Measurements from ENCODE around the gene NPVF.

Gene NPVF, protein sequence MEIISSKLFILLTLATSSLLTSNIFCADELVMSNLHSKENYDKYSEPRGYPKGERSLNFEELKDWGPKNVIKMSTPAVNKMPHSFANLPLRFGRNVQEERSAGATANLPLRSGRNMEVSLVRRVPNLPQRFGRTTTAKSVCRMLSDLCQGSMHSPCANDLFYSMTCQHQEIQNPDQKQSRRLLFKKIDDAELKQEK

DNA sequence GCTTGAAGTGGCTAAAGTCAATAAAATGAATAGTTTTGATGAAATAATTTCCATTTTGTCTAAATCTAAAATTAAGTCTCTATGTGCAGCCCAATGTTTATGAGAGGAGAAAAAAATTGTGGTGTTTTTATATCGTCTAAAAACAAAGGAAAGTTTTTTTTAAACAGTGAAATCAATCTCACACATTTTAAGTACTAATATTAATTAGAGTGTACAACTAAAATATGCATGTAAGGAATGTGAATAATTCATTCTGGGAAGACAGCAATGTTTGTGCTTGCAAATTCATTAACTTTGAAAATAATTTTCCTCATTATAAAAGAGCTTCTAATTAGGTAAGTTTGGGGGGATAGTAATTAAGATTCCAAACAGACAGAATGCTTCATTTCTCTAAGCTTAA is at the start of gene NPVF:
Gene NPVF, minus strand, starts transcription at position 101 of the 400 bp plus-strand sequence. Its CDS starts 47 bp downstream, at position 54.
- DNase-seq = no peak

DNA sequence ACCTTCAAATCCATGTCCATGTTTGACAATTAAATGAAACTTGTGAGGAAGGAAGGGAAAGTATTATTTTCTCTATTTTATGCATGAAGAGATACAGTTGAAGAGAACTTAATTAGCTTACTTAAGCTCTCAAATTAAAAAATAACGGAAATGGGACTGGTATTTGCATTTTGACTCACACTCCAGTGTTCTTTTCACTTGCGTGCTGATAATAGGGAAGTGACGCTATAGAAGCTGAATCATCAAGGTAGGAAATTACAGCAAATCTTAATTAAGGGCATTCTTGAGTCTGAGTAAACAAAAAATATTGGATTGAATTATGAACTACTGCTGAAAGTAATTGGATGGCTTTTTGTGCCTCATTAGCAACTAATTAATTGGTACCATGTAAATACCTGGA is 44.0 kb upstream of the NPVF start:
- DNase-seq = no peak

DNA sequence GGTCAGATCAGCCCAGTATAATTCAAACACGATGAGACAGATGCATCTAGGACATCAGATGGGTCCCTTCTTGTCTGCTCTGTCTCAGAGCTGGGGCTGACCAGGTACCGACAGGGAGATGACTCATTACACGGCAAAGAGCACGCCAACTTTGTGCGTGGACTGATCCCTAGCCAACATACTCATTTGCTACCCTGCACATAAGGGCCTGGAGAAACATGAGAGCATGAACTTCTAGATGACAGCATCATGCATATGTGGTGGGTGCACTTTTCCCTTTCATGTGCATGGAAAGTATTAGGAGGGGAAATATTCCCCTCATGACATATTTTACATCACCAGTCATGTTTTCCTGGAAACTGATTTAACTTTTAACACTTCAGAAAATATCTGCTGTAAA is 35.1 kb upstream of the NPVF start:
- peak; percentile 49 for DNase-seq

DNA sequence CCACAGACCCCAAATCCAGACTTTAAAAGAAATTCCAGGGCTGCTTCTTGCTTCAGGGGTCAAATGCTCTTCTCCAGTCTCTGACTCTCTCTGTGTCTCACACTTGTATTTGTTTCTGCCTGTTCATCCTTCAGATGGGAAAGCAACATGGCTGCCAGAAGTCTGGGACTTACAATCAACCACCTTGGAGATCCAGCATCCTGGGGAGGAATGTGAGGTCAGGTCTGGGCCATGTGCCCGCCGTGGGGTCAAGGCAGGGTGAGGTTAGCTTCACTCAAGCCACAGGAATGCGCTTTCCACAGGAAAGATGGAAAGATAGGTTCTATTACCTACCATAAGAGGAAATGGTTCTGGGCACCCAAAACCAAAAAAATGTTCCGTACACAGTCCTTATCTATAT is 34.3 kb upstream of the NPVF start:
- peak; percentile 41 for DNase-seq

DNA sequence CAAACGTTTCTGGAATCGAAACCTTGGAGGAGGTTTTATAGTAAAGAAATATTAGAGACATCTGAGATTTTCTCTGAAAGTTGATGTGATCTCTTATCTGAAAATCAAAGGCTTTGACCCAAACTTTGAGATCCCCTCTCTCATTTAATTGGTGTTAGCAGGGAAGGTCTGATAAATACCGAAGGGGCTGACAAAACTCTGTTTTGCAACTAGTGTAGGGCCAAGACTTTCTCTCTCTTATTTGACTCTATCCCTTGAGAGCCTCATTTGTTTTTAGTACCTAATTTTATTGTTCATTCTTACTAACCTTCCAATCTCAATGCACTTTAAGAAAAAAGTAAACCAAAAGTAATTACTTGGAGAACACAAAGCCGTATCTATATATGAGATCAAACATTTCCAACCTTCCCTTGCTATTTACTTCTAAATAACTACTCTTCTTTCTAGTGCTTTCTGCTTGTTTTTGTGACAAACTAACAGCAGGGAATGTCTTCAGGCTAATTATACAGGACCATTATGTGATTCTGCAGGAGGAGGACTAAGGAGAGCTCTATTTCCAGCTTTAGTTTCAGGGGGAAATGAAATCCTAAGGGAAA is 33.4 kb upstream of the NPVF start:
- DNase-seq = no peak

DNA sequence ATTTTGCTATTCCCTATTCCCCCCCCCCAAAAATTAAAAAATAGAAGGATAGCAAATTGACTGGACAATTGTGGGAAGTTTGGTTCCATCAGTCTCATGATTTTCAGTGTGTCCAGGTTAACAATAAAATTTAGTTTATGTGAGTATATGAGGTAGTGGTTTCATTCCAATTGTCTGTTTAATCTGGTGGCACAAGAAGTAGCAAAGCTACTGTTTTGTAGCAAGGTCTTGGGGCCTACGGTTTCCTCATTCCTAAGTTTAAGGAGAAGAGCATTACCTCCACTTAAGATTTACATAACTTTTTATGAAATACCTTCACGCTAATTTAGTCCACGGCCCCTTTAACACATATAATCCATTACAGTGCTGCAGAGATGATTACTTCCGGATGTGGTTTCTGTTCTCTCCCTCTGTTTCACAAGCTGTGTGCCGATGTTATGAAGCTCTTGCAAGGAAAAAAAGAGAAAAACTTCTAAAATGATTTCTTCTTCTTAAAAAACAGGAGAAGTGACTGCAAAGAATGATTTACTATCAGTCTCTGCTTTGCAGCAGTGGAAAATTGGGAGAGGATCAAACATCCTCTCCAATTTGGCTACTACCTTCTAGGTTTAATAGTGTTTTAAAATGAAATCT is 32.7 kb upstream of the NPVF start:
- DNase-seq = peak; percentile 55

DNA sequence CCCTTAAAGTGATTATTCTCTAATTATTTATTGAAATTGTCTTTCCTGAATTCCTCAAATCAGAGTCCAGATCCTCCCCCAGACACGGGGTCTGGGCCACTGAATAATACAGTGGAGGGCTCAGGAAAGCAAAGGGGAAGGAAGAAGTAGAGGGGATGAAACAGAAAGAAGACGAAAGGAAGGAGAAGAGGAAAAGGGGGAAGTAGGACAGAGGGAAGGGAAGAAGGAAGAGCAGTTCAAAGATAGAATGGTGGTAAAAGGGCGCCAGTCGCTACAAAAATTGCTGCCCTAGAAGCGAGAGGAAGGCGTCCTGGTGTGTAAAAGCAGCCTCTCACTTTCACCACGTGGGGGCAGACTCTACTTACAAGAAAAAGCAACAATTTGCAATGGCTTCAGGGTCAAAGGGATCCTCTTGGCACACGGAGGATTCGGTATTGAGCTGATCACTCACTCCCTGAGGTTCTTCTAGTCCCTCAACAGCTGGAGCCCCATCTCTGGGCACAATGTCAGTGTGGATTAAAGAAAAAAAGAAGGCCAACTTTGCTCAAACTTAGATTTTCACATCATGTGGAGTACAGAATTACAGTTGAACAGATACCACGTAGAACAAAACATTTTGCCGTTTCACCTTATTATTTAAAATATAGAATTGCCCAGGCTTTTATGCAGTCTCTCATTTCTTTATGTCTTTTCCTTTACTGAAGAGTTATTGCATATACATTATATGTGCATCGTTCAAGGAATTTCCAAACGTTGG is 31.4 kb upstream of the NPVF start:
- DNase-seq = peak; percentile 83

DNA sequence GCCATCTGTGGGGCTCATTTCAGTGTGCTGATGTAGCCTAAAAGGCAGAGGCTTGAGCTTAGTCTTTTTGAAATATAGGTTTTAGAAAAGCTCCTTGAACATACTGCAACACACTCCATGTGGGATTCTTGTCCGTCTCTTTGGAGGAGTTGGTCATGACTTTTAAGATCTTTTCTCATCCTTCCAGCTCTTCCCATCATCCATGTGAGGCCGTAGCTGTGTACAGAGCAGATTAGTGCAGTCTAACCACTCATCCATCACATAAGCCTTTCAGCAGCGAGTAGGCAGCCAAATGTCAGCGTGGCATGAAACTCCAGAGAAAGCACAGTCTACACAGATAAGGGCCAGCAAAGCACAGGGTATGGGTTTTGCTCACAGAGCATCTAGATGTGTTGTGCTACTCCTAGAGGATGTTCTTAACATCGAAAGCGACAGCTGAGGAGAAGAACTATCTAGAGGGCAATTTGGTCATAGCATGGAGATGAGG is 28.1 kb upstream of the NPVF start:
- no peak for DNase-seq

DNA sequence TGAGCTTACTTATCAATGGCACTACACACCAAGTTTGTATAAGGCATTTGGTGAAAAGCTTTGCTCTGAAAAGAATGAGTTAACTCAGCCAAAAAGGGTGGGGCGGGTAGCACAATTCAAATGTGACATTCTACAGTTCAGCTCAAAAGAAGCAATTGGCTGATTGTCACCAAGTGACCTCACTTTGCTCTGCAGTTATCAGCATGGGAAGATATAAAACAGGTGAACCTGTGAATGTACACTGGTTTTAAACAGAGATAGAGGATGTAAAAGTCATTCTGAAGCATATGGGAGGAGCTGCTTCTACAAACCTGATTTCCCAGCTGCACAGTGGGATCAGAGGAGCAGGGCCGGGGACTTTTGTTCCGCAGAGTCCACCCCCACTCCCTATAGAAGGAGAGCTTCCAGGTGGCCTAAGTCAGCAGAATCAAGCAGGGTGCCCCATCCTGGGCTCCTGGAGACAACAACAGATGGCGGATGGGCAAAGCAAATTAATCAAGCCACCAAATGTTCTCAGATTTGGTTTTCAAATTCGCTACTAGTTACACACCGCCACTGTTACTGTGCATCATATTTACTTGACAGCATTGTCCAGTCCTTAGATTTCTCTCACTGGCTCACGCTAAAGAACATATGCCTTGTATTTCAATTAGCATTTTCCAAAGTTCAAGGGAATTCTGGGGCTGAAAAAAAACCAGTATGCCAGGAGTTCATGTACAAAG is 27.5 kb upstream of the NPVF start:
- no peak for DNase-seq

DNA sequence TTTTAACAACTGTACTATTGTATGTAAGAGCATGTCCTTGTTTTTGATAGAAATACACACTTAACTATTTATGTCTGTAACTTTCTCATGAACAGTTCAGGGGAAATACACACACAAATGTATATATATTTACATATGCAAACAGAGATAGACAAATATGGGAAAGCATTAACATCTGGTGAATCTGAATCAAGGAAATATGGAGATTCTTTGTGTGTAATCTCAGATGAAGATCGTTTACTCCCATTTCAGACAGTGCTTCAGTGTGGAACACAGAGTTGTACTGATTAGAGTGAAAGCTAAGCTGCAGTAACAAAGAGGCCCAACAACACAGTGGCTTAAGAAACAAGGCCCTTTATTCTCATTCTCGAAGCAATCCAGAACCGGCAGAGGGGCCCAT is 26.3 kb upstream of the NPVF start:
- DNase-seq = no peak

DNA sequence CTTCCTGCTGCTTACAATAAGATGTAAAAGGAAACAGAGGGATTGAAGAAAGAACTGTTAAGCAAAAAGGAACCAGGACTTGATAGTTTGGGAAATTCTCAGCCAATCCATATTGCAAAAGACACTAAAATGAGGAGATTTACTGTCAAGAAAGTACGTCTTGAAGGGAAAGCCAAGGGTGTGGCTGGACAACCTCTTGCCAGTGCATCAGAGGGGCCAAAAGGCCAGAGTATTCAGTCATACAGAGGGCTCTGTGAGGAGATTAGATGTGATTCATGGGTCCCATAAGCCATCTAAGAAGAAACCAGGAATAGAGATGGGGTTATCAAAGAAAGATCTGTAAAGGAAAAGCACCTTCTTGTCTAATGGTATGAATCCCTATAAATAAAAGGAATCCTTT is 25.4 kb upstream of the NPVF start:
- no peak for DNase-seq

DNA sequence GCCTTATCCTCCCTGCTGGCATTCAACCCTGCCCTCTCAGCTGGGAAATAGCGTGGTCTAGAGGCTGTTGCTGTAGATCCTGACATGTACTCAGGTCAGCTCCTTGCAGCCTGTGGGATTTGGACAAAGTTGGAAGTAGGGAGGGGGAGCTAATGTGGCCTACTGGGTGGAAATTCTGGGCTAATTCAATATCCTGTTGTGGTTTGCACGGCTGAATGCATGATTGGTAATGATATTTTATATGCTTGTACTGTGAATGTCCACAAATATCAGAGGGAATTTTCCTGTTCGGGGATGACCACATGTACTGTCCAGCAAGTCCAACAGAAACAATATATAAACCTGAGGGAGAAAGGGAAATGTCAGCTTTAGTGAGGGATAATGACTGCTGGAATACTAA is 22.1 kb upstream of the NPVF start:
- peak; percentile 35 for DNase-seq

DNA sequence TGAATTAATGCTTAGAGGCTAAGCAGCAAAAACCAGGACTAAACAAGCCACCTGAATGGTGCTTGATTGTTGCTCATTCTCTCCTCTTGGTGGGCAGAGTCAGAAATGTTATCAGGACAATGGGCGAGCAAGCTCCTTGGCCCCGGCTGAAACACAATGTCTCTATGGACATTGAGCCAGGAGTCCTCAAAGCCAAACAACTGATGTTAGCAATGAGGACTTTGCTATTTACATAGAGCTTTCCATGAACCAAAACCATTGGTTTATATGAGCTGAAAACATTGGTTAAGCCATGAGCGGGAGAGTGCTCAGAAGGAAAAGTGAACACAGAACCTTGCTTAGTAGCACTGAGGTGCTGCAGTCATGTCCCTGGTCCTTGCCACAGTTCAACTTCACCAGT is 21.5 kb upstream of the NPVF start:
- DNase-seq = no peak

DNA sequence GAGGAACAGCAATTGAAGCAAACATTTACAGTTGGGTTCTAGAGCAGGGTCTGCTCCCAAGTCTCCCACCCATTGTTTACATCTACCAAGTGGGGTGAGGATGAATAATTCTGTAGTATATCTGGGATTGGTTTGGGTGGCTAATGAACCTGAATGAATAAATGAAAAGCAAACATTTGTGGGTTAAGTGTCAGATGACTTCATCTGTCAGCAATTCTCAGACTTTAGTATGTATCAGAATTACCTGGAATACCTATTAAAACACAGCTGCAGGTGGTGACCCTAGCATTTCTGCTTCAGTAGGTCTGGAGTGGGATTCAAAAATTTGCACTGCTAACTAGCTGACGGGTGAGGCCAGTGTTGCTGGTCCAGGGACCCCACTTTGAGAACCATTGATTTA is 18.0 kb upstream of the NPVF start:
- DNase-seq = no peak

DNA sequence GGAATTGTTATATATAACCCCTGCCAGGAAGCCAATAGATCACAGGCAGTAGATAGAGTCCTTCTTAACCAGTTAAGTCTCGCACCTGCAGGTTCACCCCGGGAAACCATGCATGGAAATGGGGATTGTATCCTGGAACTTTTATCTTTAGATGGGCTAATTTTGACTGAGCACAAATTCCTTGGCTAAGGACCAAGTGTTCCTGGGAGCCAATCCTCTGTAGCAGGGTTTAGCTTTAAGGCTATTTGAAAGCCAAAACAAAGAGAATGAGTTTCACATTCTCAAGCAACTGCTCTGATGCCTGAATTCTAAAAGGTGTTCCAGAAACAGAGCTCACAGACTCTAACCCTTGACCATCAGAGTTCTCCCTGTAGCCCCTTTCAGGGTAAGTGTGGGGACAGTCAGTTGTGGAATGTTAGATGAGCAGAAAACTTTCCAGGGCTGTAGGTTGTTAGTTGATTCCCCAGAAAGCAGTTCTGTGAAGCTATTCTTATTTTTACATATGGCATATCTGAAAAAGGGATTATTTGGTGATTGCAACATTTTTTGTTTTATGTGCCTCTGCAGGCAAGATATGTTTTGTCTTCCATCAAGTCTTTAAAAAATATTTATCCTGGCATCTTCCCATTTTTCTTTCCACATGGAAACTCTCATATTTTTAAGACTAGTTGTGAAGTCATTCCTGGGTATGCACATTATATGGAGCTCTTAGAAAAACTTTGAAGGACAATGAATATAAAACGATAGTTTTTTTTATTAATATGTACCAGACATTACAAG is 16.2 kb upstream of the NPVF start:
- peak; percentile 52 for DNase-seq

DNA sequence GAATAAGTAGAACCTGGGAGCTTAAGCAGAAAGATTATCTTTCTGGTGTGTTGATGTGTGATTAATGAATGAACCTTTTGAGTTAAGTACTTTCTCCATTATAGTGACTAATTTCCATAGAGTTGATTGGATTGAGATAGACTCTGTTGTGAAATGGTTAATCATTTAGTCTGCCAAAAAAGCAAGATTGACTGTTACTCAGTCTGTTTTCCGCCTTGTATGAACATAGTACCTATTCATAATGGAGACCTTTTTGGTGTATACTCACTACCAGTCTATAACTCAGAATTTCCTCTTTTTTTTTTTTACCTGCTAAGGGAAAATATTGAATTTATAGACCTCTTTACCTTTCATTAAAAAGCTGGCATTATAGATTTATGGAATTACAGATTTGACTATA is 14.4 kb upstream of the NPVF start:
- DNase-seq = no peak

DNA sequence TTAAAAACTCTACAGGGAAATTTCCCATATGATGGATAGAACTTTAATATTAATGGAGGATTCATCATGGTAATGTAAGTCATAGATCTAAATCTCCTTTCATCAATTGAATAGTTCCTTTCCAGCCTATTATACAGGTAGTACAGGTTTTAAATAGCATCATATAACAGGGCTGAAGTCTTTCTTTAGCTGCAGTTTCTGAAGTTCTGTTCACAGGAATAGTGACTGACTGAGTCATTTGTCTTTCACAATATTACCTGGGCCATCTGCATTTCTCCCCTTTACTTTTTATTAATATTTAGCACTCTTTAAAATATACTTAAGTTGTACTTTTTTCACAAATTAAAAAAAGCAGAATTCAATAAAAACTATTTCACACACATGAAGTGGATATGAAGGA is 12.6 kb upstream of the NPVF start:
- no peak for DNase-seq

DNA sequence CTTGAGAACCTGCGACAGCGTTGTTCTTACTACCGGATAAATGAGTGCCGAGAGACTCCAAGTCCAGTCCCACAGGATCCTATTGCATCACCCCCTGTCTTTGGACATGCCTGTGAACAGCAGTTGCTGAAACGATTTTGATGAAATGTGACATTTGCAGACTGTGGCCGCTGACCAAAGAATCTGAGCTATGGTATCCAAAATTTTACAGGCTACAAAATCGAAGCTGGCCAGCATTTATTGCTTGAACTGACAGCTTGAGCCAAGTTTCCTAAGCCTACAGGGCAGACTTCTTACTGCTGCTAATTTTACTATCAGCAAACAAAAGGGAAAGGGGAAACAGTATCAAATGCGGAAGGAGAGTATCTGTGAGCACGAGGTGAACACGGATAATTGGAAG is 12.1 kb upstream of the NPVF start:
- peak; percentile 78 for DNase-seq

DNA sequence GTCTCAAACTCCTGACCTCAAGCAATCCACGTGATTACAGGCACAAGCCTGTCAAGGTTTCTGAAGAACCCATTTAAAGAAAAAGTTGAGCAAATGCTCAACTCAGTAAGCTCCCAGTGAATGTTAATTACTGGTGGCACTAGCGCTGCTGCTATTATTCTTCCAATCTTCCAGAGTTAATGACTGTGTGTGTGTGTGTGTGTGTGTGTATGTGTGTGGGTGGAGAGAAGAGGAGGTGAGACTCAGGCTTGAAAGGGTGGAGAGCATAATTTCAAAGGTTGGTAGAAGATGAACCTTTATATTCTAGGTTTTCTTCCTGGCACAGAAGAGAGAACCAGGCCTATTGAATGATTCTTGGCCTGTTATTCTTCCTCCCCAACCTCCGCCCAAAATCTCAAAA is 11.6 kb upstream of the NPVF start:
- DNase-seq = no peak

DNA sequence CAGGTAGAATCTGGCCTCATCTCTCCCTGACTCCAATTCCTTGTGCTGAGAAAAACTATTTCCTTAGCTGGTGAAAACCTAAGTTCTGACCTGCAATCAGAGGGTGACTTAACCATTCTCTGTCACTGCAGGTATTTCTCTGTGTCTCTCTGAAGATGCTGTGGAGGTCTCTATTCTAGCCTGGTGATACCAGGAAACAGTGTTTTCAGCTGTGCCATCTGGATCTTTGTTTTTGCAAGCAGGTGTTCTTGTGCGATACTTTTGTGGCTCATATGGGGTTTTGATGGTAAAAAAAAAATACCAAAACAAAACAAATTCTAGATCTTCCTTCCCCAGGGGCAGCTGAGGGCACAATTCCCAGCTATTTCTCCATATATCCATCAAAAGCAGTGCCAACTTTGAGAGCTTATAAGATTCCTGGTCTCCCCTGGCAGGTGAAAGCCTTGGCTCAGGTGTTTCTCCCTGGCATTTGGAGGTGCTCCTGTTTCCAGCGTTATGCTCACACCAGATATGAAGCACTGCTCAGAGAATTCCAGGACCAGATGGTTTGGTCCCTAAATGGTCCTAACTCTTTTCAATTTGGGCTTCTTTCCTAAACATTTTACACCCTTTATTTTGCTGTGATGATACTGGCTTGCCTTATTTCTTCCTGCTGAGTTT is 9.9 kb upstream of the NPVF start:
- no peak for DNase-seq

DNA sequence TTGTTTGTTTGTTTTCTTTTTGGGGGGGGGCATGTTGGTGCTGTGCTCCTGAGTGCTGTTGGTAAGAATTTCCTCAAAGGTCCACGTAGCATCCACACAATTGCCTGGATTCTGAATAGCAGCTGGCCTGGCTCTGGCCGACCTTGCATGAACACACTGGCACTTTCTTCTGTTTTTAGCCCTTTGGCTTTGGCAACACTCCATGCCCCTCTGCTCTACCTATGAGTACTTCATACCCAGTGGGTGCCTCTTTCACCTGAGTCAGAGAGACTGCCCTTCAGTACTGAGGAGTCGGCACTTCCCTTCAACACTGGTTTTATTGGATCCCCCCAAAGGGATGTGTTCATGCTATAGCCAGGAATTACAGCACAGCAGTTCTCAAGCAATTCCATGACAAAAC is 7.2 kb upstream of the NPVF start:
- DNase-seq = no peak

DNA sequence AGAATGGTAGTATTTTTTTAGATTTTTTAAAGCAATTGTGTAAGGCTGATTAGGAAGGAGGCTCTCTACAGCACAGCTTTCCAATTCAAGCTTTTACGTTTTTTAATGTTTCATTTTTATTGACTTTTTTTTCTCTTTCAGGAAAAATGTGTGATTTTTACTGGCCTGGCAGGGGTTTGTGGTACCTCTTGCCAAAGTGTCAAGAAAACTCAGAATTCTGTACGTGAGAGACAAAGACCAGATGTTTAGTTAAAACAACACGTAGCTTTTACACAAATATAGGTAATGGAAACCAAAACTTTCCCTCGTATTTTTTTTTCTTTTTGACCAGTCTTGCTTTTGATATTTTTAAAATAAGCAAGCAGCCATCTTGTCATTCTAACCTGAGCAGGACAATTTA is 6.0 kb upstream of the NPVF start:
- DNase-seq = no peak
